Astrocyte (in vitro differentiated cells and primary cell): Measurements from ENCODE around the gene EIF2AK2.

Experiments
- CTCF ChIP-seq: IDR thresholded peaks from 2 replicates; pipeline ENCODE4 v1.5.1; 2011; ENCODE audit warnings: low read depth, mild to moderate bottlenecking, inconsistent platforms, low read length, moderate library complexity; ENCODE audit not compliant: insufficient read depth
- EZH2 ChIP-seq: IDR thresholded peaks from 2 replicates; pipeline ENCODE4 v1.6.1; 2012; ENCODE audit warnings: mild to moderate bottlenecking, low read length, inconsistent platforms; ENCODE audit not compliant: insufficient read depth

DNA sequence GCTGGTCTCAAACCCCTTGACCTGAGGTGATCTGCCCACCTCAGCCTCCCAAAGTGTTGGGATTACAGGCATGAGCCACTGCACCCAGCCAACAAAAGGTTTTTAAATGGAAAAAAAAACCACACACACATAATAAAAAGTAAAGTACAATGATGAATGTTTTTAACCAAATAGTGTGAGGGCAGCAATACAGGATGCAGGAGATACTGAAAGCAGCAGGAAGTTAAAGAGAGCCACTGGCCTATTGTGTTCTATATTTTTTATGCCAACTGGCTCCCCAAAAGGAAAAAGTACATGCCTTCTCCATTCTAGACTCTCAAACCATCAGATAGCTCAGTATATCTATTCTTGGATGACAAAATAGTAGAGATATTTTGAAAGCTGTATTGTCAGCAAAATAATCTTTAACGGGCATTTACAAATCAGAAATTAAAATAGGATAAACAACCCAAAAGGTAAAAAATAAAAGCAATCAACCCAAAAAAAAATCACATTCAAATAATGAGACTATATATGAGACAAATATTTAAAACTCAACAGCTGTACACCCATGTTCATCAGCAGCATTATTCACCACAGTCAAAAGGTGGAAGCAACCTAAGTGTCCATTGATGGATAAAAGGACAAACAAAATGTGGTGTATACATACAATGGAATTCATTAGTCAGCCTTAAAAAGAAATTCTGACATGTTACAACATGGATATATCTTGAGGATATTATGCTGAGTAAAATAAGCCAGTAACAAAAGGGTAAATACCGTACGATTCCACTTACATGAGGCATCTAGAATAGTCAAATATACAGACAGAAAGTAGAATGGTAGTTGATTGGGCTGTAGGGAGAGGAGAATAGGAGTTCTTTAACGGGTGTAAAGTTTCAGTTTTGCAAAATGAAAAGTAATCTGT is 46.2 kb downstream of the EIF2AK2 start:
- TF ChIP-seq CTCF (no peak), EZH2 (no peak)
